Measurements from ENCODE around the gene TM9SF4.

GRCh38 chr20:32160341-32160740, 50.8 kb downstream of the TM9SF4 start:
- TF ChIP-seq CTCF (conservative IDR thresholded peaks at IDR 0.05) (no peak), EZH2 (IDR thresholded peaks at IDR 0.05; ENCODE audit: low read depth) (no peak)
